Calu3 (cell line): Measurements from ENCODE around the gene WFDC5. TPM values are rescaled to one million over a fixed set of nuclear protein-coding genes. Genes with fewer than 3 reads are reported as not detected.

Experiments
- BruUV-seq: library from RNA; stranded (reverse); fragments of 400-500 nt; replicated peaks from 2 replicates; lab custom pipeline; 2021; lab: Mats Ljungman, UMichigan
- CTCF ChIA-PET: fragments of 300-600 bp; sonication (Branson Sonifier 250); formaldehyde crosslinking; loops from one replicate; lab custom pipeline; 2022; ENCODE audit warnings: antibody characterized with exemption; lab: Charles Lee
- DNase-seq: peaks from one replicate; pipeline ENCODE4 v3.0.0; 2022
- H3K27ac Mint-ChIP-seq: one replicate; pipeline ENCODE4 v1.8.0; 2022; ENCODE audit warnings: mixed read lengths; ENCODE audit not compliant: unreplicated experiment
- H3K27me3 Mint-ChIP-seq: one replicate; pipeline ENCODE4 v1.8.0; 2022; ENCODE audit warnings: mixed read lengths; ENCODE audit not compliant: unreplicated experiment
- H3K36me3 Mint-ChIP-seq: one replicate; pipeline ENCODE4 v1.8.0; 2022; ENCODE audit warnings: mild to moderate bottlenecking, moderate library complexity, mixed read lengths; ENCODE audit not compliant: insufficient read depth, unreplicated experiment
- H3K4me1 Mint-ChIP-seq: one replicate; pipeline ENCODE4 v1.8.0; 2022; ENCODE audit warnings: mild to moderate bottlenecking, low read depth, mixed read lengths; ENCODE audit not compliant: unreplicated experiment
- H3K4me3 Mint-ChIP-seq: one replicate; pipeline ENCODE4 v1.8.0; 2022; ENCODE audit warnings: mild to moderate bottlenecking, low read depth, moderate library complexity, mixed read lengths; ENCODE audit not compliant: unreplicated experiment
- H3K9me3 Mint-ChIP-seq: one replicate; pipeline ENCODE4 v1.8.0; 2022; ENCODE audit warnings: low read depth, mixed read lengths; ENCODE audit not compliant: unreplicated experiment
- intact Hi-C: fragments of 100-400 bp; cut with micrococcal nuclease; formaldehyde crosslinking; loops from one replicate; pipeline ENCODE4 v1.10.0; 2022; ENCODE audit not compliant: unreplicated experiment
- total RNA-seq: library from RNA; stranded (reverse); gene quantifications from 2 replicates; pipeline ENCODE4 v1.2.3, GENCODE V29; 2022
- TF ChIP-seq, protein P1 (sequence below): fragments of 200-600 bp; IDR thresholded peaks from one replicate; pipeline ENCODE4 v1.8.0; 2022; ENCODE audit warnings: antibody characterized with exemption; ENCODE audit not compliant: unreplicated experiment

Gene WFDC5
- total RNA-seq, 1 experiment from 2014 or later = not detected

DNA sequence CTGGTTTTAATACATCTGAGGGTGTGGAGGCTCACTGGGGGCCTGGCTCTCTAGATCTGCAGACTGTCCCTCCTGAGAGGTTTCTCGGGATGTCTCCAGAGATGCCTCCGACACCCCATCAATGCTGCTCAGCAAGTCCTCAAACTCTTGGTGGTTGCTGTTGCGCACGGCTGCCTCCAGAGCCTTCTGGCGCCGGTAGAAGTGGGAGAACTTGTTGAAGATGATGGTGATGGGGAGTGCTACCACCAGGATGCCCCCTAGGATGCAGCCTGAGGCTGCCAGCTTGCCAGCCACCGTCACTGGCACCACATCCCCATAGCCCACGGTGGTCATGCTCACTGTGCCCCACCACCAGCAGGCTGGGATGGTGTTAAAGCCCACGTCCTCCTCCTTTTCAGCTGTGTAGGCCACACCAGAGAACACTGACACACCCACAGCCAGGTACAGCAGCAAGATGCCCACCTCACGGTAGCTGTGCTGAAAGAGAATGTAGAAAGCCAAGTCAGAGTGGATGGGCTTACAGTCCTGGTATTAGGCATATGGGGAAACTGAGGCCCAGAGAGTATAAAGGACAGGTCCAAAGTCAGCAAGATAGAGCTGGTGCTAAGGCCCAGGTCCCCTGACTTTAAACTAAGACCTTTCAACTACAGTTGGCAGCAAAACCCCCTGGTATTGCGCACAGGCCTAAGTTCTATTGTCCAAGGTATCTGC is 20.0 kb downstream of the WFDC5 start:
- no TSS peak for BruUV-seq
- Mint-ChIP-seq H3K27me3 (no peaks in the 10 kb centered on the region), H3K36me3 (peaks cover 6% of the 10 kb centered on the region), H3K4me1 (peaks cover 1% of the 10 kb centered on the region), H3K9me3 (no peaks in the 10 kb centered on the region), H3K27ac (no peak overlapping the region), H3K4me3 (no peak overlapping the region)
- CTCF ChIA-PET = interaction anchor here (0.6 to 4.0 kb wide), 22 partner anchors 10 to 386 kb away, joined by 3 to 70 read pairs (median 6); no protein-coding TSS in a partner anchor
- no peak for DNase-seq
- intact Hi-C loops = loop anchor here (1.0 kb wide), 1 partner anchor 84 kb away; no protein-coding TSS in a partner anchor
- TF ChIP-seq, protein P1, sequence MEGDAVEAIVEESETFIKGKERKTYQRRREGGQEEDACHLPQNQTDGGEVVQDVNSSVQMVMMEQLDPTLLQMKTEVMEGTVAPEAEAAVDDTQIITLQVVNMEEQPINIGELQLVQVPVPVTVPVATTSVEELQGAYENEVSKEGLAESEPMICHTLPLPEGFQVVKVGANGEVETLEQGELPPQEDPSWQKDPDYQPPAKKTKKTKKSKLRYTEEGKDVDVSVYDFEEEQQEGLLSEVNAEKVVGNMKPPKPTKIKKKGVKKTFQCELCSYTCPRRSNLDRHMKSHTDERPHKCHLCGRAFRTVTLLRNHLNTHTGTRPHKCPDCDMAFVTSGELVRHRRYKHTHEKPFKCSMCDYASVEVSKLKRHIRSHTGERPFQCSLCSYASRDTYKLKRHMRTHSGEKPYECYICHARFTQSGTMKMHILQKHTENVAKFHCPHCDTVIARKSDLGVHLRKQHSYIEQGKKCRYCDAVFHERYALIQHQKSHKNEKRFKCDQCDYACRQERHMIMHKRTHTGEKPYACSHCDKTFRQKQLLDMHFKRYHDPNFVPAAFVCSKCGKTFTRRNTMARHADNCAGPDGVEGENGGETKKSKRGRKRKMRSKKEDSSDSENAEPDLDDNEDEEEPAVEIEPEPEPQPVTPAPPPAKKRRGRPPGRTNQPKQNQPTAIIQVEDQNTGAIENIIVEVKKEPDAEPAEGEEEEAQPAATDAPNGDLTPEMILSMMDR = no peak

DNA sequence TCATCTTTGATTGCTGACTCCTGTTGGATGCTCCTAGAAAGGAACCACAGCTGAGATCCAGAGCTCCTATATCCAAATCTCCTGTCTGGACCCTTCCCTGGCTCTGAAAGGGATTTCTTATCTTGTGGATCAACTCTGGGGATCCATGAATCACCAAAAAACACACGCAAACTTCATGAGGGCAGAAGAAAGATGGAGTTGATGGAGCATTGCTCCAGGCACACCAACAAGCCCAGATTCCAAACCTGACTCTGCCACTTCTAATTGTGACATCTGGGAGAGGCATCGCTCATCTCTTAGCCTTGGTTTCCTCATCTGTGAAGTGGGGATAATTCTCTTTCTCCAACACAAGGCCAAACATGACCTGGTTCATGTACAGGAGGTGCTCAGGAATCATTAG is 20.8 kb downstream of the WFDC5 start:
- Mint-ChIP-seq H3K4me3 (no peak overlapping the region), H3K9me3 (no peaks in the 10 kb centered on the region), H3K27ac (no peak overlapping the region), H3K27me3 (no peaks in the 10 kb centered on the region), H3K36me3 (peaks cover 6% of the 10 kb centered on the region), H3K4me1 (no peaks in the 10 kb centered on the region)
- TF ChIP-seq, protein P1 = no peak
- BruUV-seq = no TSS peak
- no peak for DNase-seq
- CTCF ChIA-PET = interaction anchor here (2.9 to 4.0 kb wide), 2 partner anchors 11 to 50 kb away, joined by 25 to 70 read pairs; no protein-coding TSS in a partner anchor
- intact Hi-C loops = no loop called here

DNA sequence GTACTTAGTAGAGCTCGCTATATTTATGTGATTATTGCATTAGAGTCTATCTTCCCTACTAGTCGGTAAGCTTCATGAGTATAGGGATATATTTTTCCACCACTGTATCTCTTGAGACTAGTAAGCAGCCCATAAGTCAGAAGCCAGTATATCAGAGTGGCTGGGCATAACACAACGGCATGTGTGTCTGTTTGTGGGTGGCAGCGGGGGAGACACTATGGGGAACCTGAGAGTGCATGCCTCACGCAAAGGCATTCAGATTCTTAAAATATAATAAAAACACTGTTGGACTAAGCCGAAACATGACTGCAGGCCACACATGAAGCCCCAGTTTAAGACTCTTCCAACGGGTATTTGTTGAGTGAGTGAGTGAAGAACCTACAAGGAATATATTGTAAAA is 22.1 kb downstream of the WFDC5 start:
- Mint-ChIP-seq H3K4me3 (no peak overlapping the region), H3K36me3 (peaks cover 6% of the 10 kb centered on the region), H3K9me3 (no peaks in the 10 kb centered on the region), H3K4me1 (no peaks in the 10 kb centered on the region), H3K27me3 (no peaks in the 10 kb centered on the region), H3K27ac (no peak overlapping the region)
- CTCF ChIA-PET = no interaction called here
- TF ChIP-seq, protein P1 = no peak
- intact Hi-C loops = no loop called here
- DNase-seq = no peak
- BruUV-seq = no TSS peak

DNA sequence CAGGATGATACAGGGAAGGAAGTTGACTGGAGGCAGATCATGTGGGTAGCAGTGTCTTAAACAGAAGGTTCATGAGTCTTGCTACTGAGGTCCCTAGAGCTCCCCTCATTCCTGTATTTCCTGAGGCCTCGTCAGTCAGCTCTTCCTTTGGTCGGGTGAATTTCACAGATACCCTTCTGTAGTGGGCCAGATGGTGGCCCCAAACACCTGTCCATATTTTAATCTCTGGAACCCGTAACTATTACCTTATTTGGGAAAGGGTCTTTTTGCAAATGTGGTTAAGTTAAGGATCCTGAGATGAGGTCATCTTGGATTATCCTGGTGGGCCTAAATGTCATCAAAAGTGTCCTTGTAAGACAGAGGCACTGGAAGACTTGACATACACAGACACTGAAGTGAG is 23.6 kb downstream of the WFDC5 start:
- CTCF ChIA-PET = no interaction called here
- Mint-ChIP-seq H3K36me3 (no peaks in the 10 kb centered on the region), H3K27me3 (no peaks in the 10 kb centered on the region), H3K4me1 (no peaks in the 10 kb centered on the region), H3K4me3 (no peak overlapping the region), H3K9me3 (no peaks in the 10 kb centered on the region), H3K27ac (no peak overlapping the region)
- DNase-seq = no peak
- BruUV-seq = no TSS peak
- TF ChIP-seq, protein P1 = no peak
- intact Hi-C loops = no loop called here
